ACC112 (cell line): Measurements from ENCODE around the gene STRIT1.
A peak's percentile ranks its signal among the peaks of the same experiment; 100 is the strongest.
"Not testable (repeated sequence)": the region's sequence is repeated elsewhere in the genome, so short reads cannot be mapped to it uniquely, and the experiment has no call there.

Experiments used
- H2AFZ ChIP-seq: fragments of 200-600 bp; sonication (generic); one replicate; pipeline ENCODE4 v1.6.0; 2017; ENCODE audit warnings: antibody characterized with exemption, low read length; ENCODE audit not compliant: unreplicated experiment
- H3K27ac ChIP-seq: fragments of 200-600 bp; sonication (generic); 2 replicates; pipeline ENCODE4 v1.5.1; 2014; ENCODE audit warnings: low read depth, mild to moderate bottlenecking, antibody characterized with exemption, low read length, moderate library complexity
- H3K27me3 ChIP-seq: fragments of 200-600 bp; sonication (generic); 2 replicates; pipeline ENCODE4 v1.6.1; 2014; ENCODE audit warnings: mild to moderate bottlenecking, antibody characterized with exemption, low read length, moderate library complexity, mixed read lengths; ENCODE audit not compliant: insufficient read depth
- H3K36me3 ChIP-seq: fragments of 200-600 bp; sonication (generic); 2 replicates; pipeline ENCODE4 v1.6.1; 2016; ENCODE audit warnings: mild to moderate bottlenecking, antibody characterized with exemption, low read length, moderate library complexity, mixed read lengths; ENCODE audit not compliant: insufficient read depth
- H3K4me1 ChIP-seq: fragments of 200-600 bp; sonication (generic); one replicate; pipeline ENCODE4 v1.6.1; 2016; ENCODE audit warnings: low read length, mixed read lengths; ENCODE audit not compliant: insufficient read depth, unreplicated experiment, control insufficient read depth
- H3K4me3 ChIP-seq: fragments of 200-600 bp; sonication (generic); 2 replicates; pipeline ENCODE4 v1.5.1; 2014; ENCODE audit warnings: mild to moderate bottlenecking, low read depth, low read length
- H3K79me2 ChIP-seq: fragments of 200-600 bp; sonication (generic); one replicate; pipeline ENCODE4 v1.6.0; 2016; ENCODE audit warnings: low read length; ENCODE audit not compliant: control insufficient read depth, unreplicated experiment, insufficient read depth

STRIT1 gene

GRCh38 chr3:155296413-155296812, 2.9 kb upstream of the STRIT1 start:
- H3K27ac ChIP-seq, result no peak overlapping the region
- no peak overlapping the region for H2AFZ ChIP-seq
- peaks cover 5% of the 10 kb centered on the region; the same call in 1 of the 2 replicates for H3K36me3 ChIP-seq
- no peaks in the 10 kb centered on the region for H3K4me1 ChIP-seq
- H3K27me3 ChIP-seq, result no peaks in the 10 kb centered on the region
- H3K79me2 ChIP-seq, result no peaks in the 10 kb centered on the region
- H3K4me3 ChIP-seq, result no peak overlapping the region

GRCh38 chr3:155292693-155293092, 790 bp downstream of the STRIT1 start:
- Histone ChIP-seq H3K27me3 (no peaks in the 10 kb centered on the region), H3K36me3 (peaks cover 5% of the 10 kb centered on the region; the same call in 1 of the 2 replicates), H3K79me2 (no peaks in the 10 kb centered on the region), H3K27ac (no peak overlapping the region), H2AFZ (no peak overlapping the region), H3K4me3 (no peak overlapping the region), H3K4me1 (no peaks in the 10 kb centered on the region)

GRCh38 chr3:155292133-155292532, 1.4 kb downstream of the STRIT1 start:
- H3K36me3 ChIP-seq, result peaks cover 3% of the 10 kb centered on the region; the same call in 1 of the 2 replicates
- H3K4me3 ChIP-seq, result no peak overlapping the region
- no peaks in the 10 kb centered on the region for H3K79me2 ChIP-seq
- H3K4me1 ChIP-seq, result no peaks in the 10 kb centered on the region
- no peaks in the 10 kb centered on the region for H3K27me3 ChIP-seq
- H2AFZ ChIP-seq, result no peak overlapping the region
- no peak overlapping the region for H3K27ac ChIP-seq

GRCh38 chr3:155286736-155287135, 6.7 kb downstream of the STRIT1 start:
- H3K4me3 ChIP-seq, result no peak overlapping the region
- H2AFZ ChIP-seq, result no peak overlapping the region
- H3K4me1 ChIP-seq, result peaks cover 12% of the 10 kb centered on the region
- H3K36me3 ChIP-seq, result no peaks in the 10 kb centered on the region
- no peaks in the 10 kb centered on the region for H3K27me3 ChIP-seq
- no peaks in the 10 kb centered on the region for H3K79me2 ChIP-seq
- no peak overlapping the region for H3K27ac ChIP-seq

GRCh38 chr3:155285936-155286335, 7.5 kb downstream of the STRIT1 start:
- H3K27me3 ChIP-seq, result no peaks in the 10 kb centered on the region

GRCh38 chr3:155283092-155284056, 10.1 kb downstream of the STRIT1 start:
- peaks cover 14% of the 10 kb centered on the region for H3K4me1 ChIP-seq
- H3K4me3 ChIP-seq, result no peak overlapping the region
- H3K36me3 ChIP-seq, result no peaks in the 10 kb centered on the region
- no peak overlapping the region for H2AFZ ChIP-seq
- H3K27me3 ChIP-seq, result no peaks in the 10 kb centered on the region
- no peaks in the 10 kb centered on the region for H3K79me2 ChIP-seq
- no peak overlapping the region for H3K27ac ChIP-seq

More at GRCh38 chr3:155285936-155286335, 7.5 kb downstream of the STRIT1 start:
- Histone ChIP-seq H3K4me1 (peaks cover 14% of the 10 kb centered on the region), H2AFZ (no peak overlapping the region), H3K79me2 (no peaks in the 10 kb centered on the region), H3K36me3 (no peaks in the 10 kb centered on the region), H3K27ac (no peak overlapping the region), H3K4me3 (no peak overlapping the region)

- H3K27ac ChIP-seq, result peak overlapping the region; percentile 39
- no peaks in the 10 kb centered on the region for H3K27me3 ChIP-seq
- H3K4me1 ChIP-seq, result peaks cover 14% of the 10 kb centered on the region
- H3K36me3 ChIP-seq, result no peaks in the 10 kb centered on the region
- no peaks in the 10 kb centered on the region for H3K79me2 ChIP-seq
- H2AFZ ChIP-seq, result peak overlapping the region; percentile 37
- peak overlapping the region; percentile 49; the same call in 1 of the 2 replicates for H3K4me3 ChIP-seq
These were observed 10.9 kb downstream of the STRIT1 start for GRCh38 chr3:155282385-155283091.

GRCh38 chr3:155281912-155282311, 11.6 kb downstream of the STRIT1 start:
- no peaks in the 10 kb centered on the region for H3K36me3 ChIP-seq
- H3K4me3 ChIP-seq, result peak overlapping the region; percentile 49; the same call in 1 of the 2 replicates
- peak overlapping the region; percentile 37 for H2AFZ ChIP-seq
- H3K27ac ChIP-seq, result peak overlapping the region; percentile 39
- no peaks in the 10 kb centered on the region for H3K27me3 ChIP-seq
- peaks cover 14% of the 10 kb centered on the region for H3K4me1 ChIP-seq
- H3K79me2 ChIP-seq, result no peaks in the 10 kb centered on the region

- not testable (repeated sequence) for H3K4me3 ChIP-seq, H3K36me3 ChIP-seq, H2AFZ ChIP-seq, H3K27ac ChIP-seq, H3K27me3 ChIP-seq, H3K79me2 ChIP-seq, H3K4me1 ChIP-seq
These were observed 17.4 kb downstream of the STRIT1 start for GRCh38 chr3:155276089-155276488.

GRCh38 chr3:155275159-155275754, 18.2 kb downstream of the STRIT1 start:
- not testable (repeated sequence) for H3K27ac ChIP-seq, H3K4me3 ChIP-seq, H3K4me1 ChIP-seq, H3K79me2 ChIP-seq, H2AFZ ChIP-seq, H3K36me3 ChIP-seq, H3K27me3 ChIP-seq
